GM18508 (cell line): ENCODE data around the gene DNASE1L3.

Experiments used
- ATAC-seq: cut with Tn5 transposase; IDR thresholded peaks from one replicate; pipeline ENCODE4 v1.9.1; 2021; ENCODE audit warnings: moderate number of reproducible peaks; ENCODE audit not compliant: insufficient read depth, unreplicated experiment

The DNASE1L3 gene

GRCh38 chr3:58180099-58180880 is 30.5 kb downstream of the DNASE1L3 start:
- ATAC-seq, result no peak

- no peak for ATAC-seq
These were observed 31.3 kb downstream of the DNASE1L3 start for GRCh38 chr3:58179235-58180098.

- ATAC-seq, result no peak
These were observed 32.1 kb downstream of the DNASE1L3 start for GRCh38 chr3:58178528-58179234.

- peak; percentile 46 for ATAC-seq
These were observed 32.8 kb downstream of the DNASE1L3 start for GRCh38 chr3:58177747-58178527.

GRCh38 chr3:58176827-58177489 is 33.8 kb downstream of the DNASE1L3 start:
- no peak for ATAC-seq

- ATAC-seq, result no peak
These were observed 34.6 kb downstream of the DNASE1L3 start for GRCh38 chr3:58176185-58176530.

GRCh38 chr3:58175437-58176184 is 35.2 kb downstream of the DNASE1L3 start:
- ATAC-seq, result no peak

GRCh38 chr3:58175187-58175436 is 35.7 kb downstream of the DNASE1L3 start:
- no peak for ATAC-seq

- no peak for ATAC-seq
These were observed 36.9 kb downstream of the DNASE1L3 start for GRCh38 chr3:58173669-58174398.

- no peak for ATAC-seq
These were observed 37.6 kb downstream of the DNASE1L3 start for GRCh38 chr3:58173029-58173668.

GRCh38 chr3:58171126-58171525 is 39.6 kb downstream of the DNASE1L3 start:
- no peak for ATAC-seq

- no peak for ATAC-seq
These were observed 40.4 kb downstream of the DNASE1L3 start for GRCh38 chr3:58170376-58170775.

GRCh38 chr3:58169371-58169770 is 41.4 kb downstream of the DNASE1L3 start:
- ATAC-seq, result no peak

- no peak for ATAC-seq
These were observed 42.3 kb downstream of the DNASE1L3 start for GRCh38 chr3:58168498-58168897.

- ATAC-seq, result no peak
These were observed 43.1 kb downstream of the DNASE1L3 start for GRCh38 chr3:58167431-58168351.

- ATAC-seq, result no peak
These were observed 45.6 kb downstream of the DNASE1L3 start for GRCh38 chr3:58164906-58165821.
